KMS-11 (cell line): ENCODE measurements around the gene DSCAM.

Experiments used
- H2AFZ ChIP-seq: fragments of 200-600 bp; sonication (generic); 2 replicates; pipeline ENCODE4 v1.6.1; 2016; ENCODE audit warnings: antibody characterized with exemption, mixed run types, low read depth
- H3K27ac ChIP-seq: fragments of 200-600 bp; sonication (generic); 2 replicates; pipeline ENCODE4 v1.6.1; 2016; ENCODE audit warnings: mild to moderate bottlenecking, mixed run types
- H3K27me3 ChIP-seq: fragments of 200-600 bp; sonication (generic); 2 replicates; pipeline ENCODE4 v1.6.1; 2017; ENCODE audit warnings: mild to moderate bottlenecking, low read depth, mixed run types, moderate library complexity; ENCODE audit not compliant: insufficient read depth
- H3K36me3 ChIP-seq: fragments of 200-600 bp; sonication (generic); 2 replicates; pipeline ENCODE4 v1.6.1; 2017; ENCODE audit warnings: mild to moderate bottlenecking, mixed run types; ENCODE audit not compliant: insufficient read depth
- H3K4me1 ChIP-seq: fragments of 200-600 bp; sonication (generic); 2 replicates; pipeline ENCODE4 v1.6.1; 2016; ENCODE audit warnings: mild to moderate bottlenecking, low read depth, mixed run types; ENCODE audit not compliant: poor library complexity, severe bottlenecking
- H3K4me2 ChIP-seq: fragments of 200-600 bp; sonication (generic); 2 replicates; pipeline ENCODE4 v1.7.0; 2016; ENCODE audit warnings: mild to moderate bottlenecking, mixed run types
- H3K4me3 ChIP-seq: fragments of 200-600 bp; sonication (generic); IDR thresholded peaks from 2 replicates; pipeline ENCODE4 v1.6.1; 2017; ENCODE audit warnings: low read depth, low read length, mixed read lengths; ENCODE audit not compliant: insufficient read depth
- H3K79me2 ChIP-seq: fragments of 200-600 bp; sonication (generic); 2 replicates; pipeline ENCODE4 v1.6.1; 2016; ENCODE audit warnings: low read depth, mixed run types; ENCODE audit not compliant: insufficient read depth
- H3K9ac ChIP-seq: fragments of 200-600 bp; sonication (generic); 2 replicates; pipeline ENCODE4 v1.6.1; 2016; ENCODE audit warnings: mild to moderate bottlenecking, mixed run types
- H4K20me1 ChIP-seq: fragments of 200-600 bp; sonication (generic); 2 replicates; pipeline ENCODE4 v1.6.1; 2016; ENCODE audit warnings: mild to moderate bottlenecking, mixed run types; ENCODE audit not compliant: insufficient read depth
- CTCF ChIP-seq: fragments of 200-600 bp; sonication (generic); conservative IDR thresholded peaks from 2 replicates; pipeline ENCODE4 v1.6.1; 2017; ENCODE audit warnings: low read depth, mild to moderate bottlenecking, antibody characterized with exemption, low read length, moderate library complexity, mixed read lengths

Gene DSCAM

GRCh38 chr21:40166291-40166843 is 680.6 kb downstream of the DSCAM start:
- H3K4me1 ChIP-seq, result no peaks in the 10 kb centered on the region
- no peaks in the 10 kb centered on the region for H3K79me2 ChIP-seq
- H3K27ac ChIP-seq, result no peak overlapping the region
- H4K20me1 ChIP-seq, result no peaks in the 10 kb centered on the region
- H3K27me3 ChIP-seq, result no peaks in the 10 kb centered on the region
- no peak for TF ChIP-seq CTCF
- no peaks in the 10 kb centered on the region for H3K36me3 ChIP-seq
- no peak overlapping the region for H2AFZ ChIP-seq
- no peak overlapping the region for H3K9ac ChIP-seq
- H3K4me3 ChIP-seq, result no peak overlapping the region
- H3K4me2 ChIP-seq, result no peak overlapping the region

GRCh38 chr21:40165773-40166070 is 681.2 kb downstream of the DSCAM start:
- Histone ChIP-seq H2AFZ (no peak overlapping the region), H3K9ac (no peak overlapping the region)

GRCh38 chr21:40164905-40165772 is 681.8 kb downstream of the DSCAM start:
- no peak overlapping the region for H3K9ac ChIP-seq
- H3K4me2 ChIP-seq, result no peak overlapping the region
- no peaks in the 10 kb centered on the region for H3K27me3 ChIP-seq
- H2AFZ ChIP-seq, result no peak overlapping the region
- H3K4me3 ChIP-seq, result no peak overlapping the region
- no peak overlapping the region for H3K27ac ChIP-seq
- no peak for TF ChIP-seq CTCF
- H3K36me3 ChIP-seq, result no peaks in the 10 kb centered on the region
- H3K79me2 ChIP-seq, result no peaks in the 10 kb centered on the region
- H3K4me1 ChIP-seq, result no peaks in the 10 kb centered on the region
- no peaks in the 10 kb centered on the region for H4K20me1 ChIP-seq

More at GRCh38 chr21:40165773-40166070, 681.2 kb downstream of the DSCAM start:
- no peak overlapping the region for H3K27ac ChIP-seq
- TF ChIP-seq CTCF, result no peak
- H3K36me3 ChIP-seq, result no peaks in the 10 kb centered on the region
- no peak overlapping the region for H3K4me2 ChIP-seq
- no peaks in the 10 kb centered on the region for H4K20me1 ChIP-seq
- H3K4me1 ChIP-seq, result no peaks in the 10 kb centered on the region
- H3K79me2 ChIP-seq, result no peaks in the 10 kb centered on the region
- no peaks in the 10 kb centered on the region for H3K27me3 ChIP-seq
- no peak overlapping the region for H3K4me3 ChIP-seq

GRCh38 chr21:40162075-40162474 is 684.9 kb downstream of the DSCAM start:
- Histone ChIP-seq H3K27me3 (no peaks in the 10 kb centered on the region), H3K4me1 (no peaks in the 10 kb centered on the region), H3K4me2 (no peak overlapping the region), H3K9ac (no peak overlapping the region), H3K36me3 (no peaks in the 10 kb centered on the region), H3K27ac (no peak overlapping the region), H3K79me2 (no peaks in the 10 kb centered on the region), H3K4me3 (no peak overlapping the region), H2AFZ (no peak overlapping the region), H4K20me1 (no peaks in the 10 kb centered on the region)
- TF ChIP-seq CTCF, result no peak
